NB4 (cell line): ENCODE data around the gene CLEC18C.
"Not testable (repeated sequence)": the region's sequence is repeated elsewhere in the genome, so short reads cannot be mapped to it uniquely, and the experiment has no call there.

Experiments
- POLR2A ChIP-seq: IDR thresholded peaks from 2 replicates; pipeline ENCODE4 v1.6.1; 2011; ENCODE audit warnings: mild to moderate bottlenecking; ENCODE audit not compliant: insufficient read length; ENCODE audit errors: extremely low read depth
- TF ChIP-seq, protein P1 (sequence below): IDR thresholded peaks from one replicate; pipeline ENCODE4 v1.5.1; 2012; ENCODE audit warnings: low read depth, low read length
- TF ChIP-seq, protein P2 (sequence below): IDR thresholded peaks from 2 replicates; pipeline ENCODE4 v1.6.1; 2011; ENCODE audit warnings: low read depth, low read length

- TF ChIP-seq, protein P1, sequence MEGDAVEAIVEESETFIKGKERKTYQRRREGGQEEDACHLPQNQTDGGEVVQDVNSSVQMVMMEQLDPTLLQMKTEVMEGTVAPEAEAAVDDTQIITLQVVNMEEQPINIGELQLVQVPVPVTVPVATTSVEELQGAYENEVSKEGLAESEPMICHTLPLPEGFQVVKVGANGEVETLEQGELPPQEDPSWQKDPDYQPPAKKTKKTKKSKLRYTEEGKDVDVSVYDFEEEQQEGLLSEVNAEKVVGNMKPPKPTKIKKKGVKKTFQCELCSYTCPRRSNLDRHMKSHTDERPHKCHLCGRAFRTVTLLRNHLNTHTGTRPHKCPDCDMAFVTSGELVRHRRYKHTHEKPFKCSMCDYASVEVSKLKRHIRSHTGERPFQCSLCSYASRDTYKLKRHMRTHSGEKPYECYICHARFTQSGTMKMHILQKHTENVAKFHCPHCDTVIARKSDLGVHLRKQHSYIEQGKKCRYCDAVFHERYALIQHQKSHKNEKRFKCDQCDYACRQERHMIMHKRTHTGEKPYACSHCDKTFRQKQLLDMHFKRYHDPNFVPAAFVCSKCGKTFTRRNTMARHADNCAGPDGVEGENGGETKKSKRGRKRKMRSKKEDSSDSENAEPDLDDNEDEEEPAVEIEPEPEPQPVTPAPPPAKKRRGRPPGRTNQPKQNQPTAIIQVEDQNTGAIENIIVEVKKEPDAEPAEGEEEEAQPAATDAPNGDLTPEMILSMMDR: not testable (repeated sequence)
- TF ChIP-seq POLR2A: not testable (repeated sequence)
- TF ChIP-seq, protein P2, sequence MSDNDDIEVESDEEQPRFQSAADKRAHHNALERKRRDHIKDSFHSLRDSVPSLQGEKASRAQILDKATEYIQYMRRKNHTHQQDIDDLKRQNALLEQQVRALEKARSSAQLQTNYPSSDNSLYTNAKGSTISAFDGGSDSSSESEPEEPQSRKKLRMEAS: not testable (repeated sequence)
These were observed 49.8 kb upstream of the CLEC18C start for GRCh38 chr16:70123822-70124221.
